ENCODE measurements around the gene ATP6AP2.

ATP6AP2 gene

GRCh38 chrX:40644176-40644575, 63.4 kb downstream of the ATP6AP2 start:
- Histone ChIP-seq H3K27ac (ENCODE audit: low read depth, low read length) (peak overlapping the region; percentile 95), H3K4me3 (ENCODE audit: low read depth, low read length) (peak overlapping the region; percentile 79), H3K79me2 (ENCODE audit: control insufficient read depth, insufficient read depth, low read length, unreplicated experiment) (peaks cover 69% of the 10 kb centered on the region), H3K27me3 (ENCODE audit: insufficient read depth, low read length) (no peaks in the 10 kb centered on the region), H3K36me3 (ENCODE audit: insufficient read depth, low read length) (0 out of 2 replicates have a peak, but pooled peaks cover 5% of the 10 kb centered on the region), H3K4me1 (ENCODE audit: control insufficient read depth, insufficient read depth, low read length, unreplicated experiment) (peaks cover 3% of the 10 kb centered on the region), H2AFZ (ENCODE audit: low read length, unreplicated experiment) (no peak overlapping the region)

- H2AFZ ChIP-seq (ENCODE audit: low read length, unreplicated experiment), result peak overlapping the region; percentile 68
- peaks cover 63% of the 10 kb centered on the region for H3K79me2 ChIP-seq (ENCODE audit: control insufficient read depth, insufficient read depth, low read length, unreplicated experiment)
- H3K27ac ChIP-seq (ENCODE audit: low read depth, low read length), result peak overlapping the region; percentile 95
- peaks cover 3% of the 10 kb centered on the region for H3K4me1 ChIP-seq (ENCODE audit: control insufficient read depth, insufficient read depth, low read length, unreplicated experiment)
- H3K36me3 ChIP-seq (ENCODE audit: insufficient read depth, low read length), result no peaks in the 10 kb centered on the region
- H3K27me3 ChIP-seq (ENCODE audit: insufficient read depth, low read length), result no peaks in the 10 kb centered on the region
- H3K4me3 ChIP-seq (ENCODE audit: low read depth, low read length), result peak overlapping the region; percentile 79
Observed at GRCh38 chrX:40644821-40645358, 64.1 kb downstream of the ATP6AP2 start.

- no peak overlapping the region for H2AFZ ChIP-seq (ENCODE audit: low read length, unreplicated experiment)
- H3K27me3 ChIP-seq (ENCODE audit: insufficient read depth, low read length), result no peaks in the 10 kb centered on the region
Observed at GRCh38 chrX:40646489-40647306, 65.9 kb downstream of the ATP6AP2 start.

GRCh38 chrX:40647307-40648197, 66.8 kb downstream of the ATP6AP2 start, which contains the start of gene CXorf38:
TSS of gene CXorf38 (minus strand) at chrX:40647561. CDS start at chrX:40647520, 41 bp downstream.
- no peaks in the 10 kb centered on the region for H3K36me3 ChIP-seq (ENCODE audit: insufficient read depth, low read length)
- H3K79me2 ChIP-seq (ENCODE audit: control insufficient read depth, insufficient read depth, low read length, unreplicated experiment), result peaks cover 43% of the 10 kb centered on the region
- peak within 1 kb of the TSS; percentile 62 for H3K27ac ChIP-seq (ENCODE audit: low read depth, low read length)
- peaks cover 3% of the 10 kb centered on the region for H3K4me1 ChIP-seq (ENCODE audit: control insufficient read depth, insufficient read depth, low read length, unreplicated experiment)
- H2AFZ ChIP-seq (ENCODE audit: low read length, unreplicated experiment), result peak within 1 kb of the TSS; percentile 50
- peak within 1 kb of the TSS; percentile 98 for H3K4me3 ChIP-seq (ENCODE audit: low read depth, low read length)
- no peaks in the 10 kb centered on the region for H3K27me3 ChIP-seq (ENCODE audit: insufficient read depth, low read length)

More at GRCh38 chrX:40646489-40647306, 65.9 kb downstream of the ATP6AP2 start:
- Histone ChIP-seq H3K4me3 (ENCODE audit: low read depth, low read length) (peak overlapping the region; percentile 98), H3K4me1 (ENCODE audit: control insufficient read depth, insufficient read depth, low read length, unreplicated experiment) (peaks cover 3% of the 10 kb centered on the region), H3K27ac (ENCODE audit: low read depth, low read length) (peak overlapping the region; percentile 62), H3K79me2 (ENCODE audit: control insufficient read depth, insufficient read depth, low read length, unreplicated experiment) (peaks cover 51% of the 10 kb centered on the region), H3K36me3 (ENCODE audit: insufficient read depth, low read length) (no peaks in the 10 kb centered on the region)

- peaks cover 6% of the 10 kb centered on the region for H3K79me2 ChIP-seq (ENCODE audit: control insufficient read depth, insufficient read depth, low read length, unreplicated experiment)
- H3K4me3 ChIP-seq (ENCODE audit: low read depth, low read length), result no peak overlapping the region
- H2AFZ ChIP-seq (ENCODE audit: low read length, unreplicated experiment), result no peak overlapping the region
- H3K27ac ChIP-seq (ENCODE audit: low read depth, low read length), result no peak overlapping the region
- no peaks in the 10 kb centered on the region for H3K27me3 ChIP-seq (ENCODE audit: insufficient read depth, low read length)
- H3K36me3 ChIP-seq (ENCODE audit: insufficient read depth, low read length), result no peaks in the 10 kb centered on the region
- no peaks in the 10 kb centered on the region for H3K4me1 ChIP-seq (ENCODE audit: control insufficient read depth, insufficient read depth, low read length, unreplicated experiment)
Observed at GRCh38 chrX:40651620-40652223, 71.0 kb downstream of the ATP6AP2 start.

- no peaks in the 10 kb centered on the region for H3K36me3 ChIP-seq (ENCODE audit: insufficient read depth, low read length)
- H3K4me3 ChIP-seq (ENCODE audit: low read depth, low read length), result no peak overlapping the region
- no peak overlapping the region for H3K27ac ChIP-seq (ENCODE audit: low read depth, low read length)
- H3K27me3 ChIP-seq (ENCODE audit: insufficient read depth, low read length), result no peaks in the 10 kb centered on the region
- H3K79me2 ChIP-seq (ENCODE audit: control insufficient read depth, insufficient read depth, low read length, unreplicated experiment), result no peaks in the 10 kb centered on the region
- H3K4me1 ChIP-seq (ENCODE audit: control insufficient read depth, insufficient read depth, low read length, unreplicated experiment), result no peaks in the 10 kb centered on the region
- no peak overlapping the region for H2AFZ ChIP-seq (ENCODE audit: low read length, unreplicated experiment)
Observed at GRCh38 chrX:40652664-40653063, 71.9 kb downstream of the ATP6AP2 start.

- no peaks in the 10 kb centered on the region for H3K79me2 ChIP-seq (ENCODE audit: control insufficient read depth, insufficient read depth, low read length, unreplicated experiment)
- no peak overlapping the region for H3K4me3 ChIP-seq (ENCODE audit: low read depth, low read length)
- no peaks in the 10 kb centered on the region for H3K36me3 ChIP-seq (ENCODE audit: insufficient read depth, low read length)
- no peaks in the 10 kb centered on the region for H3K27me3 ChIP-seq (ENCODE audit: insufficient read depth, low read length)
- no peak overlapping the region for H3K27ac ChIP-seq (ENCODE audit: low read depth, low read length)
- H3K4me1 ChIP-seq (ENCODE audit: control insufficient read depth, insufficient read depth, low read length, unreplicated experiment), result no peaks in the 10 kb centered on the region
- no peak overlapping the region for H2AFZ ChIP-seq (ENCODE audit: low read length, unreplicated experiment)
Observed at GRCh38 chrX:40653535-40653934, 72.8 kb downstream of the ATP6AP2 start.

All from ACC112 (cell line).